ENCODE data around the gene PLXNA3.

DNA sequence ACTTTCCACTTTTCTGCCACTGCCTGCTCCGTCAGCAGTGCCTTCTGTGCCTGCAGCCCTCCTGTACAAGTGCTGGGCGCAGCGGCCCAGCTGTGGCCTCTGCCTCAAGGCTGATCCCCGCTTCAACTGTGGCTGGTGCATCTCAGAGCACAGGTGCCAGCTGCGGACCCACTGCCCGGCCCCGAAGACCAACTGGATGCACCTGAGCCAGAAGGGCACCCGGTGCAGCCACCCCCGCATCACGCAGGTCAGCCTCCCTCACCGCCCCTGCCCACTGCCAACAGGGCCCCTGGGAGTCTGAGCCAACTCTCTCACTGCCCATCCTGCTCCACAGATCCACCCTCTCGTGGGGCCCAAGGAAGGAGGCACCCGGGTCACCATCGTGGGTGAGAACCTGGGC lies 7.5 kb downstream of the PLXNA3 start:
- TF ChIP-seq, protein P1, sequence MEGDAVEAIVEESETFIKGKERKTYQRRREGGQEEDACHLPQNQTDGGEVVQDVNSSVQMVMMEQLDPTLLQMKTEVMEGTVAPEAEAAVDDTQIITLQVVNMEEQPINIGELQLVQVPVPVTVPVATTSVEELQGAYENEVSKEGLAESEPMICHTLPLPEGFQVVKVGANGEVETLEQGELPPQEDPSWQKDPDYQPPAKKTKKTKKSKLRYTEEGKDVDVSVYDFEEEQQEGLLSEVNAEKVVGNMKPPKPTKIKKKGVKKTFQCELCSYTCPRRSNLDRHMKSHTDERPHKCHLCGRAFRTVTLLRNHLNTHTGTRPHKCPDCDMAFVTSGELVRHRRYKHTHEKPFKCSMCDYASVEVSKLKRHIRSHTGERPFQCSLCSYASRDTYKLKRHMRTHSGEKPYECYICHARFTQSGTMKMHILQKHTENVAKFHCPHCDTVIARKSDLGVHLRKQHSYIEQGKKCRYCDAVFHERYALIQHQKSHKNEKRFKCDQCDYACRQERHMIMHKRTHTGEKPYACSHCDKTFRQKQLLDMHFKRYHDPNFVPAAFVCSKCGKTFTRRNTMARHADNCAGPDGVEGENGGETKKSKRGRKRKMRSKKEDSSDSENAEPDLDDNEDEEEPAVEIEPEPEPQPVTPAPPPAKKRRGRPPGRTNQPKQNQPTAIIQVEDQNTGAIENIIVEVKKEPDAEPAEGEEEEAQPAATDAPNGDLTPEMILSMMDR (IDR thresholded peaks at IDR 0.05): no peak
- TF ChIP-seq EZH2 (IDR thresholded peaks at IDR 0.05) (no peak), EZH2phosphoT487 (IDR thresholded peaks at IDR 0.05) (no peak)

Measured in neural progenitor cell (in vitro differentiated cells).